SU-DHL-6 (cell line): ENCODE results near the gene TARDBP.

ENCODE experiments used
- EZH2phosphoT487 ChIP-seq: fragments of 200-600 bp; sonication (generic), shearing (Covaris generic); conservative IDR thresholded peaks from 2 replicates; pipeline ENCODE4 v1.6.1; 2018; ENCODE audit warnings: mild to moderate bottlenecking, antibody characterized with exemption, low read length, moderate library complexity, mixed read lengths
- TF ChIP-seq, protein P1 (sequence below): fragments of 200-600 bp; sonication (generic); IDR thresholded peaks from one replicate; pipeline ENCODE4 v1.5.1; 2017; ENCODE audit warnings: antibody characterized with exemption, mild to moderate bottlenecking, low read length, moderate library complexity; ENCODE audit not compliant: insufficient read depth, poor library complexity, severe bottlenecking

GRCh38 chr1:11058595-11059154, 46.2 kb downstream of the TARDBP start:
- TF ChIP-seq, protein P1, sequence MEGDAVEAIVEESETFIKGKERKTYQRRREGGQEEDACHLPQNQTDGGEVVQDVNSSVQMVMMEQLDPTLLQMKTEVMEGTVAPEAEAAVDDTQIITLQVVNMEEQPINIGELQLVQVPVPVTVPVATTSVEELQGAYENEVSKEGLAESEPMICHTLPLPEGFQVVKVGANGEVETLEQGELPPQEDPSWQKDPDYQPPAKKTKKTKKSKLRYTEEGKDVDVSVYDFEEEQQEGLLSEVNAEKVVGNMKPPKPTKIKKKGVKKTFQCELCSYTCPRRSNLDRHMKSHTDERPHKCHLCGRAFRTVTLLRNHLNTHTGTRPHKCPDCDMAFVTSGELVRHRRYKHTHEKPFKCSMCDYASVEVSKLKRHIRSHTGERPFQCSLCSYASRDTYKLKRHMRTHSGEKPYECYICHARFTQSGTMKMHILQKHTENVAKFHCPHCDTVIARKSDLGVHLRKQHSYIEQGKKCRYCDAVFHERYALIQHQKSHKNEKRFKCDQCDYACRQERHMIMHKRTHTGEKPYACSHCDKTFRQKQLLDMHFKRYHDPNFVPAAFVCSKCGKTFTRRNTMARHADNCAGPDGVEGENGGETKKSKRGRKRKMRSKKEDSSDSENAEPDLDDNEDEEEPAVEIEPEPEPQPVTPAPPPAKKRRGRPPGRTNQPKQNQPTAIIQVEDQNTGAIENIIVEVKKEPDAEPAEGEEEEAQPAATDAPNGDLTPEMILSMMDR, result no peak
- TF ChIP-seq EZH2phosphoT487, result no peak
